ENCODE data around the gene PLEKHM3. TPM values are rescaled to one million over a fixed set of nuclear protein-coding genes. Genes with fewer than 3 reads are reported as not detected.
A peak's percentile ranks its signal among the peaks of the same experiment; 100 is the strongest.

PLEKHM3 gene
- total RNA-seq, 1 donor = 23.5 TPM

DNA sequence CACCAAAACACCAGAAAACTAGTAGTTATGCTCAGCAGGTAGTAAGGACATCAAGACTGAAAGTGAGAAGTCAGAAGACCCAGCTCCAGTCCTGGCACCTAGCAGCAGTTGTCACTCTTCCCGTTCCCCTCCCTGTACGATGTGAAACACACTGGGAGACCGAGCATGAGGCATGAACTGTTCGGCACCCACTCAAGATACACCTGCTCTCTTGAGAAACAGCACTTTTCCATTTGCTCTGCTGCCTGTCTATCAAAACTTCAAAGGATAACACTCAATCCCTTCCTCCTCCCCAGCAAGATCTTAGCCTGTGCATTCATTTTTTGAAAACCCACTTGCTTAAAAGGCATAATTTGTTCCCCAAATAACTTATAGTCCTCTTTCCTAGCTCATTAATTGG lies 123.9 kb downstream of the PLEKHM3 start:
- Histone ChIP-seq H3K27ac (ENCODE audit: low read depth, low read length) (no peak overlapping the region), H4K20me1 (ENCODE audit: insufficient read depth, low read length) (no peaks in the 10 kb centered on the region), H3K79me2 (ENCODE audit: insufficient read depth, low read length) (no peaks in the 10 kb centered on the region), H2AFZ (ENCODE audit: low read length) (no peak overlapping the region), H3K4me1 (ENCODE audit: insufficient read depth, low read length) (peaks cover 9% of the 10 kb centered on the region), H3K27me3 (ENCODE audit: insufficient read depth, low read length) (no peaks in the 10 kb centered on the region), H3K36me3 (ENCODE audit: insufficient read depth, low read length) (no peaks in the 10 kb centered on the region), H3K4me2 (ENCODE audit: insufficient read depth, low read length) (no peak overlapping the region), H3K9me3 (ENCODE audit: low read depth, low read length) (no peaks in the 10 kb centered on the region), H3K4me3 (ENCODE audit: insufficient read depth, low read length) (no peak overlapping the region)
- TF ChIP-seq, protein P1, sequence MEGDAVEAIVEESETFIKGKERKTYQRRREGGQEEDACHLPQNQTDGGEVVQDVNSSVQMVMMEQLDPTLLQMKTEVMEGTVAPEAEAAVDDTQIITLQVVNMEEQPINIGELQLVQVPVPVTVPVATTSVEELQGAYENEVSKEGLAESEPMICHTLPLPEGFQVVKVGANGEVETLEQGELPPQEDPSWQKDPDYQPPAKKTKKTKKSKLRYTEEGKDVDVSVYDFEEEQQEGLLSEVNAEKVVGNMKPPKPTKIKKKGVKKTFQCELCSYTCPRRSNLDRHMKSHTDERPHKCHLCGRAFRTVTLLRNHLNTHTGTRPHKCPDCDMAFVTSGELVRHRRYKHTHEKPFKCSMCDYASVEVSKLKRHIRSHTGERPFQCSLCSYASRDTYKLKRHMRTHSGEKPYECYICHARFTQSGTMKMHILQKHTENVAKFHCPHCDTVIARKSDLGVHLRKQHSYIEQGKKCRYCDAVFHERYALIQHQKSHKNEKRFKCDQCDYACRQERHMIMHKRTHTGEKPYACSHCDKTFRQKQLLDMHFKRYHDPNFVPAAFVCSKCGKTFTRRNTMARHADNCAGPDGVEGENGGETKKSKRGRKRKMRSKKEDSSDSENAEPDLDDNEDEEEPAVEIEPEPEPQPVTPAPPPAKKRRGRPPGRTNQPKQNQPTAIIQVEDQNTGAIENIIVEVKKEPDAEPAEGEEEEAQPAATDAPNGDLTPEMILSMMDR (IDR thresholded peaks at IDR 0.05; ENCODE audit: extremely low read depth, low read depth, low read length) = no peak
- DNase-seq (ENCODE audit: insufficient read length, low spot score, missing footprints) = no peak

DNA sequence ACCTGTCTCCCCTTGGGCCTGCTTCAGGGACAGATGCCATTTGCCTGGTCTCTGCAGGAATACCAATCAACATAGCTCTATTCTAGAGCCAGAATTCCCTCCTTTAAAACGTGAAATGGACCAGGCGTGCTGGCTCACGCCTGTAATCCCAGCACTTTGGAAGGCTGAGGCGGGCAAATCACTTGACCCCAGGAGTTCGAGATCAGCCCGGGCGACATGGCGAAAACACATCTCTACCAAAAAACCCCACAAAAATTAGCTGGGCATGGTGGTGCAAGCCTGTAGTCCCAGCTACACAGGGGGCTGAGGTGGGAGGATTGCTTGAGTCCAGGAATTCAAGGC lies 127.0 kb downstream of the PLEKHM3 start:
- TF ChIP-seq, protein P1 (IDR thresholded peaks at IDR 0.05; ENCODE audit: extremely low read depth, low read depth, low read length) = no peak
- Histone ChIP-seq H3K9me3 (ENCODE audit: low read depth, low read length) (no peaks in the 10 kb centered on the region), H3K4me1 (ENCODE audit: insufficient read depth, low read length) (peaks cover 15% of the 10 kb centered on the region), H3K79me2 (ENCODE audit: insufficient read depth, low read length) (no peaks in the 10 kb centered on the region), H3K27ac (ENCODE audit: low read depth, low read length) (no peak overlapping the region), H4K20me1 (ENCODE audit: insufficient read depth, low read length) (no peaks in the 10 kb centered on the region), H3K36me3 (ENCODE audit: insufficient read depth, low read length) (no peaks in the 10 kb centered on the region), H2AFZ (ENCODE audit: low read length) (no peak overlapping the region), H3K4me3 (ENCODE audit: insufficient read depth, low read length) (no peak overlapping the region), H3K4me2 (ENCODE audit: insufficient read depth, low read length) (no peak overlapping the region), H3K27me3 (ENCODE audit: insufficient read depth, low read length) (no peaks in the 10 kb centered on the region)
- DNase-seq (ENCODE audit: insufficient read length, low spot score, missing footprints) = no peak

DNA sequence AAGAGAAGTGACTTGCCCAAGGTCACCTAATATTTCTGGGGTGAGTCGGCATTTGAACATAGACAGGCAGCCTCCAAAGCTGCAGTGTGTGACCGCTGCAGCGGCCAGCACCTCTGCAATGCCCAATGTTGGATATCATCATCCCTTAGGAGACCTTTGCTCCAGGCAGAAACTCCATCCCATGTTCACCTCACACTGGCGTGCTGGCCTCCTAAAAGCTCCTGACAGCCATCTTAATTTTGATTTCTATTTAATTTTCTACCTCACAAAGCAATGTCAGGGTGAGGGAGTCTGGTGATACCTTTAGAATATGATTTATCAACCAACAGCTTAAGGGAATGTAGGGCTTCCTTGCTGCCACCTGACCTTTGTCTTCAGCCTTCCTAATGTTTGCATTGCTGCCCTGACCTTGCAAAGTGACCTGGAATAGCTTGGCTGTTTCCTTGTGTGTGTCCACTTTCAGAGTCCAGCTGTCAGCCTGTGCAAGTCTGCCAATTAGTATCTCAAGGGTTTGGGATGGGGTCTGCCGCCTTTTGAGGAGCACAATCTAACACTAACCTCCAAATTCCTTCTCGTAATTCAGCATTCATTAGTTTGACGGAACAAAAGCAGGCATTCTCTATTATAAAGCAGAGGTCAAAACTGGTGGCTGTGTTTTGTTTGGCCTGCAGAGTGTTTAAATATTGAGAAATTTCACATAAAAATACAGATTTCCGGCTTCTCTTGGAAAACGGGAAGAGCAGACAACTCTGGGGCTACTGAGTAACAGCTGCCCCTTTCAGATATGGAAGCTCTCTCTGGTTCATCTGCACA lies 127.6 kb downstream of the PLEKHM3 start:
- Histone ChIP-seq H4K20me1 (ENCODE audit: insufficient read depth, low read length) (no peaks in the 10 kb centered on the region), H3K9me3 (ENCODE audit: low read depth, low read length) (no peaks in the 10 kb centered on the region), H3K36me3 (ENCODE audit: insufficient read depth, low read length) (no peaks in the 10 kb centered on the region), H3K79me2 (ENCODE audit: insufficient read depth, low read length) (no peaks in the 10 kb centered on the region), H2AFZ (ENCODE audit: low read length) (no peak overlapping the region), H3K4me3 (ENCODE audit: insufficient read depth, low read length) (no peak overlapping the region), H3K27ac (ENCODE audit: low read depth, low read length) (no peak overlapping the region), H3K27me3 (ENCODE audit: insufficient read depth, low read length) (no peaks in the 10 kb centered on the region), H3K4me1 (ENCODE audit: insufficient read depth, low read length) (peaks cover 21% of the 10 kb centered on the region), H3K4me2 (ENCODE audit: insufficient read depth, low read length) (peak overlapping the region; percentile 46)
- no peak for DNase-seq (ENCODE audit: insufficient read length, low spot score, missing footprints)
- TF ChIP-seq, protein P1 (IDR thresholded peaks at IDR 0.05; ENCODE audit: extremely low read depth, low read depth, low read length) = no peak

DNA sequence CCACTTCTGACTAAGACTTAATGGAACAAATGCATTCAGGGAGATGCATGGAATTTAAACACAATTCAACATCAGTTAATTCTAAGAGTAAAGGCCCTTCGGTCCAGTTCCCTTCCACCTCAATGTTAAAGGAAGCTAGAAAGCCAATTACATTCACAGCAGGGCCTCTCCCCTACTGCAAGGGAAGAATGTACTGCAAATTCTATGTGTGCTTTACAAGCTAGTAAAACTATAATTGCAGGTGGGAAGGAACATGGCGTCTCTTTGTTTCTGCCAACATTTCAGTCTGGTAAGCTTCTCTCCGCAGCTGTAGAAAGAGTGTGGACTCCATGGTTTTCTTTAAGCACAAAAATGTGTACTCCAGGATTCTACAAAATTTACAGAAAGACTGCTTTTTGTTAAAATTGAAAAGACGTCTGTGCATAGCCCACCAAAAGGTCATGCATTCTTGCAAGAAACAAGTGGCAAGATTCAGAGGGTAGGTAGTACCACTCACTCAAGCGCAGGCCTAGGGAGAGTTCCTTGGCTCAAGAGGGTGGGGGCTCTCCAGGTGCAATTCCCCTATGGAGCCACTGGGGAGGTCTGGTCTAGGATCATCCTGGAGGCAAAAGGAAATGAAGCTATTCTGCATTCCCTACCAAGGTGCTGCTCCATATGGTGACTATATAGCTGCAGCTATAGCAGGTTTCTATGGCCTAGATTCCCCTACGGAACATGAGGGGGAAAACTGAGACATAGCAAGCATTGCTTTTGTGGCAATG lies 128.6 kb downstream of the PLEKHM3 start:
- Histone ChIP-seq H2AFZ (ENCODE audit: low read length) (no peak overlapping the region), H3K4me2 (ENCODE audit: insufficient read depth, low read length) (no peak overlapping the region), H3K4me1 (ENCODE audit: insufficient read depth, low read length) (peaks cover 29% of the 10 kb centered on the region), H4K20me1 (ENCODE audit: insufficient read depth, low read length) (no peaks in the 10 kb centered on the region), H3K4me3 (ENCODE audit: insufficient read depth, low read length) (no peak overlapping the region), H3K9me3 (ENCODE audit: low read depth, low read length) (no peaks in the 10 kb centered on the region), H3K27me3 (ENCODE audit: insufficient read depth, low read length) (no peaks in the 10 kb centered on the region), H3K36me3 (ENCODE audit: insufficient read depth, low read length) (no peaks in the 10 kb centered on the region), H3K27ac (ENCODE audit: low read depth, low read length) (no peak overlapping the region), H3K79me2 (ENCODE audit: insufficient read depth, low read length) (no peaks in the 10 kb centered on the region)
- no peak for DNase-seq (ENCODE audit: insufficient read length, low spot score, missing footprints)
- TF ChIP-seq, protein P1 (IDR thresholded peaks at IDR 0.05; ENCODE audit: extremely low read depth, low read depth, low read length) = no peak
